GM18498 (cell line): Measurements from ENCODE around the gene ZBTB25.

Source experiments
- ATAC-seq: cut with Tn5 transposase; IDR thresholded peaks from one replicate; pipeline ENCODE4 v1.9.1; 2021; ENCODE audit warnings: mild to moderate bottlenecking, moderate library complexity; ENCODE audit not compliant: unreplicated experiment

Gene ZBTB25

GRCh38 chr14:64444140-64444539 is 59.5 kb downstream of the ZBTB25 start:
- ATAC-seq: no peak

DNA sequence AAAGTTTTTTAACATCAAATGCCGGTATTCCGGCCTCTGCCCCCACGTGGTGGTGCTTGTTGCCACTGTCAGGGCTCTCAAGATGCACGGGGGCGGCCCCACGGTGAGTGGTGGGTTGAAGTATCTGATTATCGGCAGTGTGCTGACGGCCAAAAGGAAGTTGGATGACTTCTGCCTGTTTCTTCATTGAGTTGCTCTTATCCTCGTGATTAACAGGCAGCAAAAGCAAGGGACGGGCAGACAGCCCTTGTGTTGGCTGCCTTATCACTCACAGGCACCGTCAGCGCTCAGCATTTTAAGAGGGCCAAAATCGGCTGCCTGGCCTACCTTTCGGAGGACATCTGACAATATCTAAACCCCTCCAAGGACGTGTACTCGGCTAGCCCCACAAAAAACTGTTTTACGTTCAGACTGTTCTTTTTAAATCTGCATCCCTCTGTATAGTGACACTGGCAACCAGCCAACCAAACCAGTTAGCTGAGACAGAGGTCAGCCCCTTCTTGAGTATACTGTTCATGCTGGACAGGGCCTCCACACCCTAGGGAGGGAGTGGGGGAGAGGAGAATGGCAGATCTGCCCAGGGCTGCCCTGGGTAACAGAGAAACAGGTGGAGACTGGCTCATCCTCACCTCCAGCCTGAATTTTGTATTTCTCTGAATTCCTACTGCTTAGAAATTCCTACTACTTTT is 61.2 kb downstream of the ZBTB25 start:
- no peak for ATAC-seq

DNA sequence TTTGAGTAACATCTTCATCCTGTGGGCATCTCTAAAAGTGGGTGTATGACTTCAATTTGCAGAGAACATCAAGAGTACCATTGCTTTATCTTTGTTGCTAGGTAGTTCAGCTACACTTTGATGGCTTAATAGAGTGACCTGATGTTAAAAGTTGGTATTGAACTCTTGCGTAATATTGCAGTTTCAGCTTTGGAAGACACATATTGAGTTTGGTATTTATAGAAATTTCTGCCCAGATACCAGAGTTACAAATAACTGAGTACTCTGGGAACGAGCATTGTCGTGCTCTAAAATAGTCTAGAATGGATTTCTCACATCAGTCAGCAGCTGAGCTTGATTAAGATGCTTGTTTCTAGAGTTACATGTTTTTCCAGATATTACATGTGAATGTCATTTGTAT is 63.1 kb downstream of the ZBTB25 start:
- no peak for ATAC-seq

DNA sequence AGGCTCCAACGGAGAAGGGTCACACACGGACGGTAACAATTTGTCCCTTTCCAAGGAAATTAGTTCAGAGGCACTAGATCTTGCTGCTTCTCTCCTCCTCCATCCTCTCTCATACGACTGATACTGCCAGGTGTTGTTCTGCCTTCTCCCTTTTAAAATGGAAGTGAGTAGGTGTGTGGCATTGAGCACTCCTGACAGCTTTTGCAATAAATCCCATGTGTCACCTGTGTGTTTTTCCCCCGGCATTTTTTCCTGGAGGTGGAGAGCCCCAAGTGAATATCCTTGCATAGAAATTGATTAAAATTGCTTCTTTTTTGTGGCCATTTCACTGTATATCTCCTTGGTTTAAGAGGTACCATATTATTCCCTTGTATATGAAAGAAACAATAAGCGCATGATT is 64.5 kb downstream of the ZBTB25 start:
- ATAC-seq: no peak

GRCh38 chr14:64438181-64438841 is 65.3 kb downstream of the ZBTB25 start:
- no peak for ATAC-seq

DNA sequence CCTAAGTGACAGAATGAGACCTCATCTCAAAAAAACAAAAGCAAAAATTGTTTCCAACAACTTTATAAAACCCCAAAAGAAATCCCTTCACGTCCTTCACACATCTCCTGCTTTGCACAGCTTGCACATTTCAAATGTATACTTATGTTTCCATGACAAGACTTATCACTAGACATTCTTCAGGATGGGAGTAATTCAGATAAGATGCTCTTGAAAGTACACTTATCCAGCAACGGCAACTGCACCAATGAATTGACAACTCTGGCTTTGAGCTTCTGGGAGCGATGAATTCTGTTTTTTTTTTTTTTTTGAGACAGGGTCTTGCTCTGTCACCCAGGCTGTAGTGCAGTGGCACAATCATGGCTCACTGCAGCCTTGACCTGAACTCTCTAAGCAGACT is 69.1 kb downstream of the ZBTB25 start:
- ATAC-seq: no peak

- no peak for ATAC-seq
Measured at GRCh38 chr14:64423987-64424386, 79.7 kb downstream of the ZBTB25 start.

DNA sequence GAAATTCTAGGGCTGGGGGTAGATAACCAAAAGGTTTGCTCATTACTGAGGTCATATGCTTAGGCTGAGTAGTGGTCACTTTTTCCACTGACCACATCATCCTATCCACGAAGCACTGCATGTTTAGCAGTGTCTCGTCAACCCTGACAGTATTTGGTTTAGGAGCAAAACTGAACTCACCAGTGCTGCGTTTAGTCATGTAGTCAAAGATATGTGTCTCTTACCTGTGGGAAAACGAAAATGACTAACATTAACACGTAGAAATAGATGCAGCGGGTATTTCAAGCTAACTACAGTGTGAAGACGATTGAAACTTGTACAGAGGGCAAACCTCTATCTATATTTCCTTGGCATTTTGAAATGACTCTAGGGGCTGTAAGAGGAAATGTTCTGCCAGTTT is 80.9 kb downstream of the ZBTB25 start:
- ATAC-seq: no peak

- ATAC-seq: no peak
Measured at GRCh38 chr14:64422005-64422404, 81.6 kb downstream of the ZBTB25 start.

DNA sequence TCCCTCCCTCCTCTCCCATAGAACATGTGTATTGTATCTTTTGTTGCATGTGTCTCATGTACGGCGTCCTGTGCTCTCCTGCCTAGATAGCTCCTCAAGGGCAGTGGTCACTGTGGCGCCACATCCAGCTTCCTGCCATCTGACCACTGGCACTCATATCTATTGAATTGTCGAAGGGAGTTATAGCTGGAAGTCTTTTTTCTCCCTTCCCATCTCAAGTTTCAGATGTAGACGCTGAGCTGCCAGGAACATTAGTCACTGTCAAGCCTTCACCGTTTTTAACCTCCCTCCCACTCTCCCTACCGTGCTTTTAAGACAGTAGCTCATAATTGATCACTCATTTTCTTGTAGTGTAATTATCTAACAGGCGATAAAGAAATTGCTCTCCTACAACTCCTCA is 82.5 kb downstream of the ZBTB25 start:
- ATAC-seq: no peak

DNA sequence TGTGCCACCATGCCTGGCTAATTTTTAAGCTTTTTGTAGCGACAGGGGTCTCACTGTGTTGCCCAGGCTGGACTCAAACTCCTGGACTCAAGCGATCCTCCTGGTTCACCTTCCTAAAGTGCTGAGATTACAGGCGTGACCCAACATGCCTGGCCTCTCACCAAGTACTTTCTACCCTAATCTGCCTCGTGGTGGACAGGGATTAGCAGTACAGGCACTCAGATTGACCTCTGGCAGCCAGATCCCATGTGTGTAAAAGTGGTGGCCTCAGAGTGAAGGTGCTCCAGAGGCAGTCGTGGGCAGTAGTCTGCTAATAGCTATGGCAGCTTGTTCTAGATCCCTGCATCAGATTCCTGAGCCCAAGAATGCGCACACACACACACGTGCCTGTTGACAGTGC is 84.6 kb downstream of the ZBTB25 start:
- ATAC-seq: no peak

DNA sequence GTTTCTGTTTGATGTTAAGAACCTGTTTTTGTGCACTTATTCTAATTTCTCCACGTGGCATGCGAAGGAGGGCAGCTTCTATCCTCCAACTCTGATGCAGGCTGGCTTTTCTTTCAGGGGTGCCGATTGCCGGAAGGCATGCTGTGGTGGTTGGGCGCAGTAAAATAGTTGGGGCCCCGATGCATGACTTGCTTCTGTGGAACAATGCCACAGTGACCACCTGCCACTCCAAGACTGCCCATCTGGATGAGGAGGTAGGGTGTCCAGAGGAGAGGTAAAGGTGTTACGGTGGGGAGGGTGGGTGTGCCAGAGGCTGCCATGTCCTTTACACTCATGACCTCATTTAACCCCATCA is 85.9 kb downstream of the ZBTB25 start:
- no peak for ATAC-seq

DNA sequence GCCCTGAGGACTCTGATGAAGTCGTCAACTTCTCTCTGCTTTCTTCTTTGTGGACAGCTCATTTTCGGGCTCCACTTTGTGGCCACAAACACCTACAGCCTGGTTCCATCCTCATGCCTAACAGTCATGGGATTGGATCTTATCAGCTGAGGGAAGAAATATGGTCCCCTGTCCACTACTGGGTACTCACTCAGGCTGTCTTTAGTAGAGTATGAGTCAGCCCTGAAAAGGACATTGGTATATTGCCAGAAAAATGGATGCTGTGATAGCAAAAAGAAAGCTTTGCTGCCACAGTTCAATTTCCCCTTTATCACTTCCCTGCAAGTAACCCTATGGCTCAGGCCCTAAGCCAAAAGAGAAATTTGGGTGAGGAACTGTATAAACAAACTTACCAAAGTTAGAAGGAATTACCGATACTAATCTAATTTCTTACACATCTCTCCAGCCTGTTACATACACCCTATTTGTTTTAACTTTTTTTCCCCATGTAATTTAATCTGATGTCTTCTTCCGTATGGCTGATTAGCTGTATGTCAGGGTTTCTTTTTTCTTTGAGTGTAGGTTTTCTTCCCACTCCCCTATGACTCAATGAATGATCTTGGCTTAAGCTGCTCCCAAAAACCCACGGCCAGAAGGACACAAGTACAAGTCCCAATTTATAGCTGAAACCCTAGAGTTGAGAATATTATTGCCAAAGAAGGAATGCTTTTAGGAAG is 86.4 kb downstream of the ZBTB25 start:
- ATAC-seq: no peak

DNA sequence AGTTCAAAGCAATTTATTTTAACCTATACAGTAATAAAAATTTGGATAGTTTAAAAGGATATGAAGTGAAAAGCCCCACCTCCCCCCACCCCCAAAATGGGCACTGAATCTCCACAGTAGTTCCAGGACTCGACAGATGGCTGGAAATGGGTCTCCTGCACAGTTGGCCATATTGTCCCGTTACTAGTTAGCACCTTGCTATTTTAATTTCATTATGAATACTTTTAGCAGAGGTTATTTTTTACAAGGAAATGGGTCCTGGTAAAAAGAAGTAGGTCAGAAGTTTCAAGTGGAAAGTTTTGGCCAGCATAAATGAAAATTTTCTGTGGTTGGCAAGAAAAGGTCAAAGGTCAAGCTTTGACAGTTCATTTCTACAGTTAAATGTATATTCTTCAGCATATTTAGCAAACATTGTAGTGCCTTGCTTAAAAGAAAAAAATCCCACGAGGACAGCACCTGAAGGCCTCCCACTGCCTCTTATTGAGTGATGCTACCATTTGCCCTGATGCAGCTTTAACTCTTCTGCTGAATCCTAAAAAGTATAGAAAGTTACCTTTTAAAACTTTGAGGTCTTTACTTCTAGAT is 87.2 kb downstream of the ZBTB25 start:
- no peak for ATAC-seq

- no peak for ATAC-seq
Measured at GRCh38 chr14:64412237-64412636, 91.4 kb downstream of the ZBTB25 start.

GRCh38 chr14:64411001-64411400 is 92.6 kb downstream of the ZBTB25 start:
- no peak for ATAC-seq

- ATAC-seq: no peak
Measured at GRCh38 chr14:64410084-64410774, 93.4 kb downstream of the ZBTB25 start.

- ATAC-seq: no peak
Measured at GRCh38 chr14:64409126-64409920, 94.3 kb downstream of the ZBTB25 start.

- no peak for ATAC-seq
Measured at GRCh38 chr14:64407329-64407728, 96.3 kb downstream of the ZBTB25 start.

- ATAC-seq: no peak
Measured at GRCh38 chr14:64405295-64405694, 98.3 kb downstream of the ZBTB25 start.
